Measurements from ENCODE around the gene CFAP58. TPM values are rescaled to one million over a fixed set of nuclear protein-coding genes. Genes with fewer than 3 reads are reported as not detected.

CFAP58 gene
- total and polyA plus RNA-seq, 2 donors (not counting 1 experiment from before 2014, with no cell fraction given), result not detected

DNA sequence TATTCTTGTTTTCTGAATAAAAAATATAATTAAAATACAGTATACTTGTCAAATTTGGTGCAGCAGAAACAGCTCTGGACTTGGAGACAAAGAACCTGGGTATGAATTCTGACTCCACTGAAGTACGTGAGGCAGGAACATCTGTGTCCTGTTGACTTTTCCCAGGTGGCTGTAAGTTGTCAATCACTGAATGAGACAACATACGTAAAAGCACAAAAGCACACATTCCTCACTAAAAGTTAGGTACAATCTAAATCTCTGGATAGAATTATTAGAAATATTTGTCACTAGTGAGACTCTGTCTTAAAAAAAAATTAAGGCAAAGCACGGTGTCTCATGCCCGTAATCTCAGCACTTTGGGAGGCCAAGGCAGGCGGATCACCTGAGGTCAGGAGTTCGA, 18.1 kb downstream of the CFAP58 start:
- Histone ChIP-seq H3K4me2 (replicated peaks; ENCODE audit: low read depth, low read length, poor library complexity, severe bottlenecking) (no peak overlapping the region), H3K4me1 (ENCODE audit: control insufficient read depth in 2 of 2, insufficient read depth in 2 of 2, low read length in 2 of 2) (no peaks in the 10 kb centered on the region), H3K4me3 (ENCODE audit: control extremely low read depth in 1 of 5, extremely low read depth in 1 of 5, insufficient read depth in 1 of 5, low read depth in 2 of 5, low read length in 4 of 5) (no peak overlapping the region), H3K9ac (ENCODE audit: low read length) (no peak overlapping the region), H3K36me3 (replicated peaks in 1 of 2; ENCODE audit: control extremely low read depth in 1 of 2, control insufficient read depth in 1 of 2, extremely low read depth in 1 of 2, insufficient read depth in 2 of 2, low read length in 1 of 2) (no peaks in the 10 kb centered on the region), H4K20me1 (ENCODE audit: control insufficient read depth, insufficient read depth, low read length, poor library complexity, severe bottlenecking) (no peaks in the 10 kb centered on the region), H3K27ac (ENCODE audit: low read length in 2 of 2) (no peak overlapping the region), H2AFZ (ENCODE audit: insufficient read depth, low read depth, low read length, poor library complexity, severe bottlenecking) (no peak overlapping the region), H3K79me2 (ENCODE audit: control insufficient read depth, insufficient read depth, low read length) (no peaks in the 10 kb centered on the region), H3K27me3 (replicated peaks in 1 of 4; ENCODE audit: control extremely low read depth in 1 of 4, control insufficient read depth in 3 of 4, insufficient read depth in 4 of 4, low read length in 3 of 4) (peaks cover 0 to 14% (median 6%) of the 10 kb centered on the region in 4 experiments), H3K9me3 (ENCODE audit: control extremely low read depth in 1 of 3, control insufficient read depth in 2 of 3, insufficient read depth in 1 of 3, low read length in 2 of 3) (peaks cover 1 to 9% (median 5%) of the 10 kb centered on the region in 3 donors)
- Mint-ChIP-seq H3K4me1 (no peaks in the 10 kb centered on the region), H3K9me3 (ENCODE audit: insufficient read depth) (peaks cover 5% of the 10 kb centered on the region), H3K4me3 (no peak overlapping the region), H3K27ac (no peak overlapping the region), H3K27me3 (peaks cover 37% of the 10 kb centered on the region)
- POLR2A ChIA-PET, result no interaction called here
- ATAC-seq (ENCODE audit: low read depth), result no peak
- CTCF ChIA-PET, result no interaction called here
- TF ChIP-seq EZH2 (IDR thresholded peaks at IDR 0.05; ENCODE audit: borderline replicate concordance, insufficient read depth, low read depth, low read length, poor library complexity, severe bottlenecking), result no peak
- TF ChIP-seq, protein P1, sequence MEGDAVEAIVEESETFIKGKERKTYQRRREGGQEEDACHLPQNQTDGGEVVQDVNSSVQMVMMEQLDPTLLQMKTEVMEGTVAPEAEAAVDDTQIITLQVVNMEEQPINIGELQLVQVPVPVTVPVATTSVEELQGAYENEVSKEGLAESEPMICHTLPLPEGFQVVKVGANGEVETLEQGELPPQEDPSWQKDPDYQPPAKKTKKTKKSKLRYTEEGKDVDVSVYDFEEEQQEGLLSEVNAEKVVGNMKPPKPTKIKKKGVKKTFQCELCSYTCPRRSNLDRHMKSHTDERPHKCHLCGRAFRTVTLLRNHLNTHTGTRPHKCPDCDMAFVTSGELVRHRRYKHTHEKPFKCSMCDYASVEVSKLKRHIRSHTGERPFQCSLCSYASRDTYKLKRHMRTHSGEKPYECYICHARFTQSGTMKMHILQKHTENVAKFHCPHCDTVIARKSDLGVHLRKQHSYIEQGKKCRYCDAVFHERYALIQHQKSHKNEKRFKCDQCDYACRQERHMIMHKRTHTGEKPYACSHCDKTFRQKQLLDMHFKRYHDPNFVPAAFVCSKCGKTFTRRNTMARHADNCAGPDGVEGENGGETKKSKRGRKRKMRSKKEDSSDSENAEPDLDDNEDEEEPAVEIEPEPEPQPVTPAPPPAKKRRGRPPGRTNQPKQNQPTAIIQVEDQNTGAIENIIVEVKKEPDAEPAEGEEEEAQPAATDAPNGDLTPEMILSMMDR (IDR thresholded peaks at IDR 0.05), result no peak
- intact Hi-C loops (cut with micrococcal nuclease), result no loop called here
- DNase-seq, result no peak
- 100% methylated on average over 4 of the region's 6 CpGs for WGBS (ENCODE audit: insufficient coverage)

DNA sequence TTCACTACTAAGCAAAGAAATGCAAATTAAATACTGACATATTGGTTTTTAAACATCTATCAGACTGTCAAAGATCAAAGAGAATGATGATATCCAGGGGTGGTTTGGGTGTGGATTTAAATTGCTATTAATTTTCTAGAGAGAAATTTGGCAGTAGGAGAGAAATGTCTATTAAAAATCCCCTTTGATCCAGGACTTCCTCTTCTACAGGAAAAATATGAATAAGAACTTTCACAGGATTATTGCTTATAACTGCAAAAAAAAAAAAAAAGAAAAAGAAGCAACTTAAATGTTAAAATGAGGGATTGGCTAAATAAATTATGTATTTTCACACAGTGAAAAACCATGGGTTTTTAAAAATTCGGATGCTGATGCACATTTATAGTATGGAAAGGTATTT, 21.0 kb downstream of the CFAP58 start:
- ChIA-PET POLR2A (no interaction called here), CTCF (interaction anchor here (0.7 kb wide), 1 partner anchor 21 kb away, joined by 3 read pairs; no protein-coding TSS in a partner anchor)
- Histone ChIP-seq H3K27ac (ENCODE audit: low read length in 2 of 2) (no peak overlapping the region), H3K4me1 (ENCODE audit: control insufficient read depth in 2 of 2, insufficient read depth in 2 of 2, low read length in 2 of 2) (no peaks in the 10 kb centered on the region), H3K36me3 (replicated peaks in 1 of 2; ENCODE audit: control extremely low read depth in 1 of 2, control insufficient read depth in 1 of 2, extremely low read depth in 1 of 2, insufficient read depth in 2 of 2, low read length in 1 of 2) (no peaks in the 10 kb centered on the region), H3K4me2 (replicated peaks; ENCODE audit: low read depth, low read length, poor library complexity, severe bottlenecking) (no peak overlapping the region), H4K20me1 (ENCODE audit: control insufficient read depth, insufficient read depth, low read length, poor library complexity, severe bottlenecking) (no peaks in the 10 kb centered on the region), H2AFZ (ENCODE audit: insufficient read depth, low read depth, low read length, poor library complexity, severe bottlenecking) (no peak overlapping the region), H3K9me3 (ENCODE audit: control extremely low read depth in 1 of 3, control insufficient read depth in 2 of 3, insufficient read depth in 1 of 3, low read length in 2 of 3) (peaks cover 1 to 9% (median 5%) of the 10 kb centered on the region in 3 donors), H3K27me3 (replicated peaks in 1 of 4; ENCODE audit: control extremely low read depth in 1 of 4, control insufficient read depth in 3 of 4, insufficient read depth in 4 of 4, low read length in 3 of 4) (peaks cover 0 to 14% (median 6%) of the 10 kb centered on the region in 4 experiments), H3K79me2 (ENCODE audit: control insufficient read depth, insufficient read depth, low read length) (no peaks in the 10 kb centered on the region), H3K9ac (ENCODE audit: low read length) (no peak overlapping the region), H3K4me3 (ENCODE audit: control extremely low read depth in 1 of 5, extremely low read depth in 1 of 5, insufficient read depth in 1 of 5, low read depth in 2 of 5, low read length in 4 of 5) (no peak overlapping the region)
- no CpG with 5 or more reads among the region's 1 CpG for WGBS (ENCODE audit: insufficient coverage)
- no peak overlapping the region for H3K4me3 Mint-ChIP-seq
- peaks cover 5% of the 10 kb centered on the region for H3K9me3 Mint-ChIP-seq (ENCODE audit: insufficient read depth)
- no peak for TF ChIP-seq EZH2 (IDR thresholded peaks at IDR 0.05; ENCODE audit: borderline replicate concordance, insufficient read depth, low read depth, low read length, poor library complexity, severe bottlenecking)
- TF ChIP-seq, protein P1 (IDR thresholded peaks at IDR 0.05), result no peak
- H3K27me3 Mint-ChIP-seq, result peaks cover 36% of the 10 kb centered on the region
- intact Hi-C loops (cut with micrococcal nuclease), result no loop called here
- H3K27ac Mint-ChIP-seq, result no peak overlapping the region
- H3K4me1 Mint-ChIP-seq, result no peaks in the 10 kb centered on the region
- DNase-seq (no peak), ATAC-seq (ENCODE audit: low read depth) (no peak)

Data from B cell (primary cell).